HepG2 (cell line): ENCODE data around the gene PRR5L. TPM values are rescaled to one million over a fixed set of nuclear protein-coding genes. Genes with fewer than 3 reads are reported as not detected.

Experiments
- ATAC-seq: fragments of 200-7000 bp; cut with Tn5 transposase; 3 replicates; pipeline ENCODE4 v1.9.1; 2020; ENCODE audit warnings: mild to moderate bottlenecking, moderate library complexity
- BruUV-seq: library from RNA; stranded (reverse); fragments of 400-500 nt; replicated peaks from 2 replicates; lab custom pipeline; 2021; lab: Mats Ljungman, UMichigan
- CTCF ChIA-PET: fragments of 300-600 bp; formaldehyde crosslinking; extraction: SDS; loops from one replicate; lab custom pipeline; 2021; ENCODE audit warnings: low total read pairs, inconsistent platforms, low intra/inter-chr PET ratio; lab: Yijun Ruan, JAX
- POLR2A ChIA-PET: fragments of 350-600 bp; sonication (Branson Sonifier 250); formaldehyde crosslinking; loops from one replicate; lab custom pipeline; 2020; ENCODE audit warnings: antibody characterized with exemption, inconsistent platforms; lab: Yijun Ruan, JAX
- DNase-seq: peaks from one replicate; pipeline ENCODE4 v3.0.0-alpha.2; 2015; ENCODE audit warnings: low spot score
- FAIRE-seq: peaks from 3 replicates; lab custom pipeline; 2011; peaks lifted over from hg19 to GRCh38; lab: Jason Lieb, UNC
- H2AFZ ChIP-seq: one replicate; pipeline ENCODE4 v1.6.1; 2011; ENCODE audit warnings: low read length, inconsistent platforms
- H3K27ac ChIP-seq: fragments of 300-600 bp; 3 replicates; pipeline ENCODE4 v1.8.0; 2011; ENCODE audit warnings: mixed run types, mild to moderate bottlenecking, mixed read lengths, low read length, inconsistent platforms; ENCODE audit not compliant: insufficient read depth; ENCODE audit errors: extremely low read length
- H3K27me3 ChIP-seq, 2 experiments: fragments of 200-600 bp in 1 of 2; 2 replicates in 1 of 2; 3 replicates in 1 of 2; pipeline versions ENCODE4 v1.6.0 to v1.8.0; 2011; ENCODE audit warnings: low read length in 2 of 2, mild to moderate bottlenecking in 2 of 2, moderate library complexity in 2 of 2, inconsistent platforms in 1 of 2; ENCODE audit not compliant: insufficient read depth in 2 of 2, control insufficient read depth in 1 of 2
- H3K36me3 ChIP-seq, 2 experiments: fragments of 200-600 bp in 1 of 2; replicated peaks in 1 of 2; 2 replicates in 1 of 2; 3 replicates in 1 of 2; pipeline versions ENCODE4 v1.5.1 to v1.8.0; 2011; ENCODE audit warnings: low read length in 2 of 2, inconsistent platforms in 1 of 2; ENCODE audit not compliant: insufficient read depth in 2 of 2, control insufficient read depth in 1 of 2
- H3K4me1 ChIP-seq: 2 replicates; pipeline ENCODE4 v1.5.1; 2012; ENCODE audit warnings: low read length, inconsistent platforms; ENCODE audit not compliant: insufficient read depth
- H3K4me2 ChIP-seq: 2 replicates; pipeline ENCODE4 v1.6.0; 2011; ENCODE audit warnings: low read depth, low read length, inconsistent platforms
- H3K4me3 ChIP-seq, 3 experiments: fragments of 200-600 bp in 1 of 3; sonication (generic), shearing (Covaris generic) in 1 of 3; replicated peaks in 1 of 3; 2 replicates each; pipeline ENCODE4 v1.5.1; 2011 to 2016; ENCODE audit warnings: low read length in 3 of 3, inconsistent platforms in 2 of 3, low read depth in 2 of 3, mild to moderate bottlenecking in 2 of 3, control low read depth in 1 of 3, mixed read lengths in 1 of 3; ENCODE audit not compliant: insufficient read depth in 1 of 3
- H3K79me2 ChIP-seq: one replicate; pipeline ENCODE4 v1.6.1; 2011; ENCODE audit warnings: low read length, inconsistent platforms; ENCODE audit not compliant: insufficient read depth
- H3K9ac ChIP-seq: 2 replicates; pipeline ENCODE4 v1.6.0; 2011; ENCODE audit warnings: mild to moderate bottlenecking, low read depth, low read length, inconsistent platforms; ENCODE audit not compliant: insufficient read depth
- H3K9me3 ChIP-seq: 2 replicates; pipeline ENCODE4 v1.5.1; 2012; ENCODE audit warnings: mild to moderate bottlenecking, low read length
- H4K20me1 ChIP-seq: 2 replicates; pipeline ENCODE4 v1.6.0; 2011; ENCODE audit warnings: inconsistent platforms, mild to moderate bottlenecking, low read length, moderate library complexity; ENCODE audit not compliant: insufficient read depth
- CREBL2 ChIP-seq: sonication (generic); formaldehyde crosslinking; IDR thresholded peaks from 2 replicates; pipeline ENCODE4 v1.8.1; 2023; ENCODE audit warnings: missing genetic modification reagents, mild to moderate bottlenecking, borderline replicate concordance
- ELF4 ChIP-seq: sonication (generic); formaldehyde crosslinking; IDR thresholded peaks from 2 replicates; pipeline ENCODE4 v1.5.0; 2020; ENCODE audit warnings: missing genetic modification reagents, mild to moderate bottlenecking, moderate library complexity, borderline replicate concordance
- FOXJ3 ChIP-seq: sonication (generic); formaldehyde crosslinking; IDR thresholded peaks from 2 replicates; pipeline ENCODE4 v1.4.0; 2020; ENCODE audit warnings: missing genetic modification reagents, mild to moderate bottlenecking, borderline replicate concordance
- HBP1 ChIP-seq: IDR thresholded peaks from 2 replicates; pipeline ENCODE4 v1.6.1; 2016; ENCODE audit warnings: low read depth, control low read depth
- HOXA5 ChIP-seq: sonication (generic); formaldehyde crosslinking; IDR thresholded peaks from 2 replicates; pipeline ENCODE4 v1.4.0; 2020; ENCODE audit warnings: missing genetic modification reagents
- ZNF160 ChIP-seq: sonication (generic); formaldehyde crosslinking; IDR thresholded peaks from 2 replicates; pipeline ENCODE4 v1.8.0; 2022; ENCODE audit warnings: mild to moderate bottlenecking, inconsistent platforms, missing genetic modification reagents
- ZNF768 ChIP-seq: sonication (generic); formaldehyde crosslinking; IDR thresholded peaks from 2 replicates; pipeline ENCODE4 v1.4.0; 2020; ENCODE audit warnings: missing genetic modification reagents
- WGBS: methylation state at CpG from one replicate; pipeline ENCODE4 v1.1.6; 2017; ENCODE audit warnings: low lambda C conversion rate; 5-methylcytosine and 5-hydroxymethylcytosine counted together
- in situ Hi-C: cut with HindIII; loops from 2 replicates; pipeline ENCODE4 v1.10.0; 2017; ENCODE audit warnings: low pct_unique_long_range_greater_than_20kb; ENCODE audit not compliant: extremely low pct_ligation_motif_present
- intact Hi-C: fragments of 100-400 bp; cut with micrococcal nuclease; formaldehyde crosslinking; loops from one replicate; pipeline ENCODE4 v1.10.0; 2022; ENCODE audit not compliant: unreplicated experiment
- polyA plus RNA-seq, 8 experiments: library from polyadenylated mRNA; depleted of rRNA in 3 of 8; stranded (reverse) in 7 of 8; unstranded in 1 of 8; fragments of >200 nt; fragmentation: Illumina TruSeq in 4 of 8; extraction: Trizol in 4 of 8; gene quantifications; 2 replicates each; pipeline versions ENCODE4 v1.2.1 to v1.2.3, GENCODE V29; 2011 to 2016; ENCODE audit warnings: low read depth in 4 of 8, missing spikeins in 1 of 8, mixed read lengths in 1 of 8; ENCODE audit not compliant: insufficient read depth in 1 of 8
- total RNA-seq, 5 experiments: library from RNA; depleted of rRNA; stranded (reverse); fragments of >200 nt; fragmentation: Illumina TruSeq; extraction: Trizol; gene quantifications; 2 replicates each; pipeline ENCODE4 v1.2.3, GENCODE V29; 2016; ENCODE audit warnings: low read depth in 1 of 5

PRR5L gene
- total and polyA plus RNA-seq, 2 of the 13 experiments (the other 11 are each of a cell fraction or from before 2014, with no cell fraction given), result 0.16 TPM; not detected in 1

GRCh38 chr11:36362902-36363301, 66.8 kb downstream of the PRR5L start (continued):
- TF ChIP-seq FOXJ3 (CRISPR knock-in tag) (no peak), ZNF160 (CRISPR knock-in tag) (no peak)

- Histone ChIP-seq H3K9ac (no peak overlapping the region), H3K36me3 (no peaks in the 10 kb centered on the region), H3K4me1 (no peaks in the 10 kb centered on the region), H3K79me2 (no peaks in the 10 kb centered on the region), H2AFZ (no peak overlapping the region), H3K9me3 (no peaks in the 10 kb centered on the region), H3K27ac (no peak overlapping the region), H3K4me2 (no peak overlapping the region), H4K20me1 (no peaks in the 10 kb centered on the region), H3K27me3 (peaks cover 0 to 27% of the 10 kb centered on the region in 2 experiments; a peak in 4 of 5 replicates), H3K4me3 (no peak overlapping the region)
- FAIRE-seq (no peak), ATAC-seq (no peak), DNase-seq (no peak)
- peak; percentile 36; the same call in 1 of the 2 replicates for TF ChIP-seq ZNF768 (CRISPR knock-in tag)
- no peak for TF ChIP-seq CREBL2 (CRISPR knock-in tag)
- TF ChIP-seq HBP1 (CRISPR knock-in tag), result no peak
- no peak for TF ChIP-seq ELF4 (CRISPR knock-in tag)
- no peak for TF ChIP-seq HOXA5
- POLR2A ChIA-PET, result no interaction called here
- WGBS, result 21% methylated on average over 5 of the region's 5 CpGs
- CTCF ChIA-PET, result no interaction called here
- intact Hi-C loops, result no loop called here
- no TSS peak for BruUV-seq
- in situ Hi-C loops, result no loop called here
These were observed 67.5 kb downstream of the PRR5L start for GRCh38 chr11:36363361-36364268.
